GM19239 (cell line): ENCODE data around the gene CHRND.
"Not testable (repeated sequence)": the region's sequence is repeated elsewhere in the genome, so short reads cannot be mapped to it uniquely, and the experiment has no call there.

Experiments
- DNase-seq: peaks from one replicate; pipeline ENCODE4 v3.0.0; 2011; ENCODE audit warnings: low spot score; ENCODE audit not compliant: insufficient read length
- FAIRE-seq: peaks from 2 replicates; lab custom pipeline; 2011; peaks lifted over from hg19 to GRCh38; lab: Jason Lieb, UNC

The CHRND gene

GRCh38 chr2:232523682-232524597, 2.0 kb upstream of the CHRND start:
- no peak for FAIRE-seq
- peak; percentile 50 for DNase-seq

- DNase-seq = no peak
- FAIRE-seq = no peak
Measured at GRCh38 chr2:232524771-232525170, 1.2 kb upstream of the CHRND start.

GRCh38 chr2:232525199-232525598, 761 bp upstream of the CHRND start:
- DNase-seq (no peak), FAIRE-seq (no peak)

GRCh38 chr2:232526372-232526941, 497 bp downstream of the CHRND start:
- FAIRE-seq = no peak
- no peak for DNase-seq

GRCh38 chr2:232527905-232528470, 2.0 kb downstream of the CHRND start:
- FAIRE-seq (no peak), DNase-seq (no peak)

GRCh38 chr2:232528746-232529460, 2.9 kb downstream of the CHRND start:
- FAIRE-seq = no peak
- DNase-seq = no peak

- FAIRE-seq (no peak), DNase-seq (no peak)
Measured at GRCh38 chr2:232529806-232530547, 4.0 kb downstream of the CHRND start.

- no peak for FAIRE-seq
- no peak for DNase-seq
Measured at GRCh38 chr2:232530626-232531260, 4.8 kb downstream of the CHRND start.

GRCh38 chr2:232532419-232532818, 6.5 kb downstream of the CHRND start:
- FAIRE-seq = no peak

GRCh38 chr2:232532821-232533220, 6.9 kb downstream of the CHRND start:
- not testable (repeated sequence) for FAIRE-seq

More at GRCh38 chr2:232532419-232532818, 6.5 kb downstream of the CHRND start:
- no peak for DNase-seq

GRCh38 chr2:232533944-232534710, 8.2 kb downstream of the CHRND start:
- DNase-seq = no peak
- no peak for FAIRE-seq

More at GRCh38 chr2:232532821-232533220, 6.9 kb downstream of the CHRND start:
- DNase-seq = not testable (repeated sequence)

- no peak for DNase-seq
- FAIRE-seq = no peak
Measured at GRCh38 chr2:232534940-232535651, 9.1 kb downstream of the CHRND start.

GRCh38 chr2:232535761-232536530, 10.0 kb downstream of the CHRND start:
- DNase-seq (no peak), FAIRE-seq (no peak)

- FAIRE-seq (no peak), DNase-seq (no peak)
Measured at GRCh38 chr2:232537079-232537478, 11.1 kb downstream of the CHRND start.

GRCh38 chr2:232537499-232537898, 11.5 kb downstream of the CHRND start:
- no peak for DNase-seq
- no peak for FAIRE-seq

- no peak for FAIRE-seq
Measured at GRCh38 chr2:232538671-232539070, 12.7 kb downstream of the CHRND start.

More at GRCh38 chr2:232538671-232539070, 12.7 kb downstream of the CHRND start:
- DNase-seq = no peak
